Naive thymus-derived CD8-positive, alpha-beta T cell (primary cell): ENCODE results near the gene G3BP1. TPM values are rescaled to one million over a fixed set of nuclear protein-coding genes. Genes with fewer than 3 reads are reported as not detected.
A peak's percentile ranks its signal among the peaks of the same experiment; 100 is the strongest.

Experiments
- ATAC-seq, 2 donors: fragments of 150-1000 bp; cut with Tn5 transposase in 1 of 2; sonication (Bioruptor Pico), chemical (Tn5 transposase) in 1 of 2; 1 replicate in 1 of 2; 2 replicates in 1 of 2; pipeline ENCODE4 v1.10.0; 2021; ENCODE audit warnings: mild to moderate bottlenecking in 2 of 2, moderate library complexity in 2 of 2
- POLR2A ChIA-PET: fragments of 350-600 bp; sonication (Branson Sonifier 250); formaldehyde crosslinking; loops from one replicate; lab custom pipeline; 2021; ENCODE audit warnings: antibody characterized with exemption; lab: Charles Lee
- DNase-seq, 10 donors: peaks; one replicate each; pipeline versions ENCODE4 v3.0.0 to v3.0.0-alpha.2; 2020 to 2022
- H3K27ac Mint-ChIP-seq, 10 donors: one replicate each; pipeline ENCODE4 v1.8.0; 2020 to 2022; ENCODE audit warnings: mild to moderate bottlenecking in 10 of 10, mixed read lengths in 10 of 10, moderate library complexity in 4 of 10, inconsistent platforms in 1 of 10
- H3K27me3 Mint-ChIP-seq, 5 donors: one replicate each; pipeline ENCODE4 v1.8.0; 2021 to 2022; ENCODE audit warnings: mixed read lengths in 5 of 5
- H3K36me3 Mint-ChIP-seq, 3 donors: one replicate each; pipeline ENCODE4 v1.8.0; 2020 to 2022; ENCODE audit warnings: mixed read lengths in 3 of 3, mild to moderate bottlenecking in 2 of 3, inconsistent platforms in 1 of 3
- H3K4me1 Mint-ChIP-seq, 4 donors: one replicate each; pipeline ENCODE4 v1.8.0; 2021 to 2022; ENCODE audit warnings: mixed read lengths in 4 of 4
- H3K4me3 Mint-ChIP-seq, 10 donors: one replicate each; pipeline ENCODE4 v1.8.0; 2020 to 2022; ENCODE audit warnings: mild to moderate bottlenecking in 10 of 10, mixed read lengths in 10 of 10, moderate library complexity in 6 of 10, inconsistent platforms in 1 of 10
- H3K9me3 Mint-ChIP-seq, 9 donors: one replicate each; pipeline ENCODE4 v1.8.0; 2020 to 2022; ENCODE audit warnings: mixed read lengths in 9 of 9, mild to moderate bottlenecking in 3 of 9, inconsistent platforms in 1 of 9, moderate library complexity in 1 of 9
- polyA plus RNA-seq, 3 donors: library from polyadenylated mRNA; unstranded; fragments of 300-500 nt; fragmentation: Illumina TruSeq; gene quantifications; one replicate each; pipeline ENCODE4 v1.2.3, GENCODE V29; 2021
- total RNA-seq, 8 experiments: library from RNA in 2 of 8; stranded (reverse) in 2 of 8; gene quantifications; one replicate each; pipeline ENCODE4 v1.2.3 and lab custom pipeline; 2021 to 2026

The G3BP1 gene
- total and polyA plus RNA-seq, 5 experiments from 2014 or later = 128 to 188 (median 145) TPM

DNA sequence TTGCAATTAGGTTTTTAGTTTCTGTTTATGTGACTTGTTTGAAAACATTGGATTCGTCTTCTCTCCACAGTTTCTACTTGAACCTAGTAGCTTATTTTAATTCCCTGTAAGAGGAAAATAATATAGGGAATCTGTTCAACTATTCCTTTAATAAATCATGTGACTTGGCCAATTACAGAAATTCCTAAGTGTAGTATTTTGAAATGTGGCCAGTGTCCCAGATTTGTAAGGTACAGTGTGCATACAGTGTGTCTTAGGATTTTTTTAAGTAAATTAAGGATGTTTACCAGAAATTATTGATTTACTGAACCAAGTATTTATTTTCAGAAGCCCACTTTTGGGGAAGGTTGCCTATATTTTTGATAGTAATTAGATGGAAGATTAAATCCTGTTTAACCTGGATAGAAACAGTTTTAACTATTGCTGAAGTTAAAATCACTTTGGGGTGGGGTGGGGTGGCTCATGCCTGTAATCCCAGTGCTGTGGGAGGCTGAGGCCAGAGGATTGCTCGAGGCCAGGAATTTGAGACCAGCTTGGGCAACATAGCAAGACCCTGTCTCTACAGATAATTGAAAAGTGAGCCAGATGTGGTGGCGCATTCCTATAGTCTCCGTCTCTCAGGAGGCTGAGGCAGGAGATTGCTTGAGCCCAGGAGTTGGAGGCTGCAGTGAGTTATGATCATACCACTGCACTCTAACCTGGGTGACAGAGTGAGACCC is 36.9 kb downstream of the G3BP1 start:
- ATAC-seq = no peak
- POLR2A ChIA-PET = interaction anchor here (1.1 kb wide), 1 partner anchor 8 kb away, joined by 3 read pairs; no protein-coding TSS in a partner anchor
- Mint-ChIP-seq H3K27ac (peak overlapping the region in 5 of 10 donors; percentile 28 to 45 (median 41)), H3K4me1 (peaks cover 5 to 12% (median 7%) of the 10 kb centered on the region in 4 donors), H3K27me3 (no peaks in the 10 kb centered on the region), H3K9me3 (no peaks in the 10 kb centered on the region), H3K36me3 (peaks cover 6 to 91% (median 41%) of the 10 kb centered on the region in 3 donors), H3K4me3 (no peak overlapping the region)
- DNase-seq = no peak

DNA sequence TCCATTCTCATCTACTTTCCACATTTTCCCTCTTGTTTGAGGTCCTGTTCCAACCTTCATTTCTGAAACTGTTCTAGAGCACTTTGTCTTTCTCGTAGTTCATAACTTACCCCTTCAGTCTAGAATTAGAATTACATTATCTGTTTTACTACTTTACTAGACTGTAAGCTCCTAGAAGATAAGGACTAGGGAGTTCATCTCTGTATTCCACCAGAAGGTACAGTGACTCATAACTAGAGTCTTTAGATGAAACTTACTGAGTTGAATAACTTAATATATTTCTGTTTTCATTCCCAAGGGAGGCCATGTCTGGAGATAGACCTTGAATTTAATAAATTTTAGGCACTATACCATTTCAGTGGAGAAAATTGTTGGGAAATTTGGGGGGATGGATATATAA is 38.7 kb downstream of the G3BP1 start:
- H3K4me1 Mint-ChIP-seq = peaks cover 2 to 11% (median 9%) of the 10 kb centered on the region in 4 donors
- H3K4me3 Mint-ChIP-seq = no peak overlapping the region
- H3K27me3 Mint-ChIP-seq = no peaks in the 10 kb centered on the region
- no peaks in the 10 kb centered on the region for H3K9me3 Mint-ChIP-seq
- peak overlapping the region in 3 of 10 donors; percentile 6 to 55 (median 44) for H3K27ac Mint-ChIP-seq
- POLR2A ChIA-PET = no interaction called here
- H3K36me3 Mint-ChIP-seq = peaks cover 6 to 83% (median 32%) of the 10 kb centered on the region in 3 donors
- ATAC-seq (no peak), DNase-seq (no peak)

- Mint-ChIP-seq H3K4me3 (no peak overlapping the region), H3K4me1 (peaks cover under 1 to 11% (median 7%) of the 10 kb centered on the region in 4 donors), H3K27ac (peak overlapping the region in 3 of 10 donors; percentile 6 to 33 (median 32)), H3K9me3 (no peaks in the 10 kb centered on the region), H3K36me3 (peaks cover 6 to 79% (median 31%) of the 10 kb centered on the region in 3 donors), H3K27me3 (no peaks in the 10 kb centered on the region)
- ATAC-seq (no peak), DNase-seq (no peak)
- POLR2A ChIA-PET = no interaction called here
Observed at GRCh38 chr5:151810897-151811296, 39.1 kb downstream of the G3BP1 start.

DNA sequence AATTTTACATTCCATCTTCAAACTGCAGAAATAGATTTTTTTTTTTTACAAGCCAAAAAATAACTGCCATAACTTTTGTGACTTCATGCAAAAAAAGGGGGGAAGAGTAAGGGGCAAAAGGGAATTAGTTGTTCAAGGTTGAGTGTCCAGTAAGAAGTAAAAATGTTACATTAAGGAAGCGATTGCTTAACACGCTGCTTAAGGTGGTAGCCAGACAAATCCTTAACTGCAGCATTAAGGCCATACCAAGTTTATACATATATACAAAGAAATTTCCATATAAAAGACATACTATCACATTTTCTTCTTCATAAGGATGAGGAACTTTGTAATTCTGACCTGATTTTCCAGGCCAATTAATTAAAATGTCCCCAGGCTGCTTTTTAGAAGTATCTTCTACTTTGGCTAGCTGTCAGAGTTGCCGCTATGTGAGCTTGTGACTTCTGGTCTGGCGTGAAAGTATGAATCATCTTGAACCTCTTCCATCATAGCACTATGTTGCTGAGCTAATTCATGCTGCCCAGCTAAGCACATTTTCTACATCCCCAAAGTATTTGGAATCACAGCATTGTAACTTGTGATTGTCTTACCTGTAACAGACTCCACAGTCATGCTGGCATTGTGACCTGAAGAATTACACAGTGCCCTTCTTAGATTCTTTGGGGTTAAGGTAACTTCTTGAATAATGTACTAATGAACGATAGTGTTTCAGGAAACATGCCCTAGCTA is 40.0 kb downstream of the G3BP1 start:
- no peaks in the 10 kb centered on the region for H3K9me3 Mint-ChIP-seq
- H3K27me3 Mint-ChIP-seq = no peaks in the 10 kb centered on the region
- H3K4me3 Mint-ChIP-seq = no peak overlapping the region
- H3K36me3 Mint-ChIP-seq = peaks cover 6 to 70% (median 29%) of the 10 kb centered on the region in 3 donors
- POLR2A ChIA-PET = no interaction called here
- no peak for ATAC-seq
- DNase-seq = no peak
- peak overlapping the region in 2 of 10 donors; percentile 6 to 66 for H3K27ac Mint-ChIP-seq
- peaks cover 0 to 11% (median 4%) of the 10 kb centered on the region in 4 donors for H3K4me1 Mint-ChIP-seq

DNA sequence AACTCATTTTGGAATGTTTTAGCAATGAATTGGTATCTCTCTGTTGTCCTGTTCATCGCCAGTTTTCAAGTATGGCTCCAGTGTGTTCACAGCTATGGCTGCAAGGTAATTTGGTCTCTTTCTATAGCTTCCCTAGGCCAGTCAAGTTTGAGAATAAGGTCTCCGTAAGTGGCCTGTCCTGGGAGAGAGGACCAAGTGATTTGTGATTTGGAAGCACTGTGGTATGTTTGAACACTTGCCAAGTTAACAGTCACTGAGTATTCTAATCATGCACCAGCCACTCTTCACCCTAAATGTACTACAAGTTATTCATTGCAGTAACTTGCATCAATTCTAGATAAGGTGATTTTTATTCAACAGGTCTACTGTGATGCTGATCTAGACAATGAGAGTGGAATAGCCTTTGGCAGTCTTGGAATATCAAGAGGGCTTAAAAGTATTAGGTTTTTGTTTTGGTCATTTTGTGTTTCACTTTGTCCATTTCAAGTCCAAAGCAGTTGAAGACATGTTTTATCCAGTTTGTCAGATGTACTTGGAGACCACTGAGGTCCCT is 41.1 kb downstream of the G3BP1 start:
- H3K4me1 Mint-ChIP-seq = peaks cover 0 to 11% (median 2%) of the 10 kb centered on the region in 4 donors
- peaks cover 6 to 63% (median 24%) of the 10 kb centered on the region in 3 donors for H3K36me3 Mint-ChIP-seq
- POLR2A ChIA-PET = no interaction called here

DNA sequence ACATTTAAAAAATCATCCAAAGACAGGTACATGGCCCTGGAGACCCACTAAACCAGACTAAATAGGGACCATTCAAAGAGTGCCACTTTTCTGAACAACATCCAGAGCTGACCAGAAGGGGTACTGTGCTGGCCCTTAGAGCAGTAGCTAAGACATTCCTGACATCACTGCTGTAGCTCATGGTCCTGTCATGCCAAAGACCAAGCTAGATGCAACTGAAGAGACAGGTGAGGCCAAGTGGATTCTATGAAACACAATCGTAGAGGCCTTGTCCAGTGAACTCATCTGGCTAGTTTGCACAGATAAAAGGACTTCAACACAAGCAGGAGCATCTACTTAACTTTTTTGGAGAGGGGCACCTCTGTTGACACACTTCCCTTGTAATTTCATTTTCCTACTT is 43.3 kb downstream of the G3BP1 start:
- Mint-ChIP-seq H3K36me3 (peaks cover 6 to 45% (median 17%) of the 10 kb centered on the region in 3 donors), H3K27me3 (no peaks in the 10 kb centered on the region), H3K4me1 (peaks cover 0 to 9% (median under 1%) of the 10 kb centered on the region in 4 donors), H3K9me3 (no peaks in the 10 kb centered on the region), H3K27ac (peak overlapping the region in 3 of 10 donors; percentile 23 to 58 (median 33)), H3K4me3 (no peak overlapping the region)
- DNase-seq (no peak), ATAC-seq (no peak)
- POLR2A ChIA-PET = no interaction called here

More for the DNA sequence above, 41.1 kb downstream of the G3BP1 start:
- H3K9me3 Mint-ChIP-seq = no peaks in the 10 kb centered on the region
- H3K4me3 Mint-ChIP-seq = no peak overlapping the region
- ATAC-seq (no peak), DNase-seq (no peak)
- no peaks in the 10 kb centered on the region for H3K27me3 Mint-ChIP-seq
- peak overlapping the region in 3 of 10 donors; percentile 4 to 28 (median 19) for H3K27ac Mint-ChIP-seq

DNA sequence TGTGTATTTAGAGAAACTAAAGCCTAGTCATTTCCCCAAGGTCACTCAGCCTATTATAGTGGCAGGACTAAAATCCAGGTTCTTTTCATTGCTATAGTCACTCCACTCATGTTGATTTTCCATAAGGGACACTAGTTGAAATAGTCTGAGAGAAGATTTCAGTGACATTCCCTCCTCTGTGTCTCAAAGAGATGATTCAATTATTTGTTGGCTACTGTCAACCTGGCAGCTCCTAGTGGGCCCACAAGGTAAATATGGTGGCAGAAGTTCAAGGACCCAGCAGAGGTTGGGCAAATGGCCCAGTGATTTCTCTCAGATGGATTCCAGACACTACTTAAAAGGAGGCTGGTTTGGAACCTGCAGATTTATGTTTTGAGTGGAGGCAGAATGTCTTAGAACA is 48.1 kb downstream of the G3BP1 start:
- no peak overlapping the region for H3K4me3 Mint-ChIP-seq
- ATAC-seq (no peak), DNase-seq (no peak)
- peaks cover 0 to 12% (median 4%) of the 10 kb centered on the region in 3 donors for H3K36me3 Mint-ChIP-seq
- POLR2A ChIA-PET = interaction anchor here (0.6 kb wide), 1 partner anchor 608 kb away, joined by 7 read pairs; no protein-coding TSS in a partner anchor
- no peak overlapping the region for H3K27ac Mint-ChIP-seq
- H3K4me1 Mint-ChIP-seq = peaks cover 0 to 5% (median 0%) of the 10 kb centered on the region in 4 donors
- no peaks in the 10 kb centered on the region for H3K9me3 Mint-ChIP-seq
- H3K27me3 Mint-ChIP-seq = no peaks in the 10 kb centered on the region

- no peaks in the 10 kb centered on the region for H3K9me3 Mint-ChIP-seq
- no peak overlapping the region for H3K4me3 Mint-ChIP-seq
Observed at GRCh38 chr5:151820271-151820670, 48.5 kb downstream of the G3BP1 start.

DNA sequence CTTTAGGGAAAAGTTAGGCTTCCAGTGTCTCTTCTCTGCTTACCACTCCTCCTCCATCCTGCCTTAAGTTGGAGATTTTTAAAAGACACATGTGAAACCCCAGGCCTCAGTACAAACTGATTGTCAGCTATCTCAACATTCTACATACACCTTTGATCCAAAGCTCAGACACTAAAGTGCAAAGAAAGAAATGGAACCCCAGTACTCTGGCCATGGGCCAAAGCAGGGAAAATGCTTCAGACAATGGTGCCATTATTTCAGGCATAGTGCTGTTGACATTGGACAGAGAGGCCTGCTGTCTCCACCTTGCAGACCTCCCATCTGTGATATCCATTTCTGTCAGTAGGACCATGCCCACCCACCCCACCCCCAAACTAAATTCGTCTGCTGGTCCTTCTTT is 49.1 kb downstream of the G3BP1 start:
- H3K9me3 Mint-ChIP-seq = no peaks in the 10 kb centered on the region
- ATAC-seq (no peak), DNase-seq (no peak)
- H3K27ac Mint-ChIP-seq = no peak overlapping the region
- no peaks in the 10 kb centered on the region for H3K27me3 Mint-ChIP-seq
- peaks cover 0 to 4% (median 0%) of the 10 kb centered on the region in 4 donors for H3K4me1 Mint-ChIP-seq
- POLR2A ChIA-PET = no interaction called here
- H3K36me3 Mint-ChIP-seq = peaks cover 0 to 12% (median 4%) of the 10 kb centered on the region in 3 donors
- H3K4me3 Mint-ChIP-seq = no peak overlapping the region

More at GRCh38 chr5:151820271-151820670, 48.5 kb downstream of the G3BP1 start:
- Mint-ChIP-seq H3K4me1 (peaks cover 0 to 4% (median 0%) of the 10 kb centered on the region in 4 donors), H3K36me3 (peaks cover 0 to 12% (median 4%) of the 10 kb centered on the region in 3 donors), H3K27me3 (no peaks in the 10 kb centered on the region), H3K27ac (no peak overlapping the region)
- ATAC-seq (no peak), DNase-seq (no peak)
- POLR2A ChIA-PET = interaction anchor here (0.6 kb wide), 1 partner anchor 609 kb away, joined by 7 read pairs; no protein-coding TSS in a partner anchor

DNA sequence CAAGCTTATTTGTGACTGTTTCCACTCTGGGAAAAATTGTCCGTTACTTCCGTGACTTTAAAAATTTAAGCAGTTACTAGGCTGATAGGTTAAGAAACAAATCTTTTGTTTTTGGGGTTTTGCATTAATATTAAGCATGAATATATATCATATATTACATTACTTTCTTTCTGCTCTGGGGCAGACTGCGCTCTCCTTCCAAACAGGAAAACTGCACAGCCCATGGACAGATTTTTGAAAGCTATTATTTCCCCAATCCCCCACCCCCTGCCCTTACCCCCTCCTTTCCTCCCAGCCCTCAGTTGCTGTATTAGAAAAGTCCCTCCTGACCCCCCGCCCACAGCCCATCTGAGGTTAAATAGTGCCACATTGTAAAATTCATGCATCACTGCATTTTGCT is 50.4 kb downstream of the G3BP1 start:
- H3K27ac Mint-ChIP-seq = no peak overlapping the region
- DNase-seq = no peak
- POLR2A ChIA-PET = no interaction called here
- ATAC-seq = no peak
- no peaks in the 10 kb centered on the region for H3K27me3 Mint-ChIP-seq
- peaks cover 0 to 16% (median 4%) of the 10 kb centered on the region in 3 donors for H3K36me3 Mint-ChIP-seq
- H3K9me3 Mint-ChIP-seq = no peaks in the 10 kb centered on the region
- peaks cover 0 to 4% (median 0%) of the 10 kb centered on the region in 4 donors for H3K4me1 Mint-ChIP-seq
- H3K4me3 Mint-ChIP-seq = no peak overlapping the region

GRCh38 chr5:151825445-151825844 is 53.7 kb downstream of the G3BP1 start:
- peaks cover 0 to 16% (median 12%) of the 10 kb centered on the region in 3 donors for H3K36me3 Mint-ChIP-seq
- peaks cover 0 to 8% (median 0%) of the 10 kb centered on the region in 9 donors for H3K9me3 Mint-ChIP-seq
- ATAC-seq (peak in 1 of 2 donors; percentile 23), DNase-seq (peak in 5 of 10 donors; percentile 13 to 42 (median 36))
- peaks cover 4 to 6% (median 5%) of the 10 kb centered on the region in 4 donors for H3K4me1 Mint-ChIP-seq
- POLR2A ChIA-PET = interaction anchor here (1.1 kb wide), 1 partner anchor 317 kb away, joined by 5 read pairs; no protein-coding TSS in a partner anchor
- no peak overlapping the region for H3K4me3 Mint-ChIP-seq
- H3K27me3 Mint-ChIP-seq = no peaks in the 10 kb centered on the region
- H3K27ac Mint-ChIP-seq = peak overlapping the region in 2 of 10 donors; percentile 28 to 44

DNA sequence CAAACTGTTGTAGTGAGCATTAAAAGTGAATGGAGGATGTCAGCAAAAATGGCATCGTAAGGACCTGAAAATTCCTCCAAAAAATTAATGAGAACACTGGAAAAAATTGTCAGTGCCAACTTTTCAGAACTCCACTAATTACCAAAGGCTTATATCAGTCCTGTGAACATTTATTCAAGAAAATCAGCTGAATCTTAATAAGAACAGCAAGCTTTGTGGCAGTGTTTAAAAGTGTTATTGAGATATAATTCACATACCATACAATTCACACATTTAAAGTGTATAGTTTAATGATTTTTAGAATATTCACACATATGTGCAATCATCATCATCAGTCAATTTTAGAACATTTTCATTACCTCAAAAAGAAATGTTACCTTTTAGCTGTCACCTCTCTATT is 57.6 kb downstream of the G3BP1 start:
- H3K4me3 Mint-ChIP-seq = no peak overlapping the region
- H3K9me3 Mint-ChIP-seq = peaks cover 0 to 43% (median 22%) of the 10 kb centered on the region in 9 donors
- DNase-seq (no peak), ATAC-seq (no peak)
- H3K36me3 Mint-ChIP-seq = peaks cover 13 to 38% (median 19%) of the 10 kb centered on the region in 3 donors
- peaks cover 7 to 21% (median 20%) of the 10 kb centered on the region in 4 donors for H3K4me1 Mint-ChIP-seq
- peaks cover 0 to 1% (median 0%) of the 10 kb centered on the region in 5 donors for H3K27me3 Mint-ChIP-seq
- POLR2A ChIA-PET = no interaction called here
- H3K27ac Mint-ChIP-seq = no peak overlapping the region
